Right forelimb (tissue), 1 donor: ENCODE results near the gene PCDH15.

ENCODE experiments used
- DNase-seq: peaks from one replicate; pipeline ENCODE4 v3.0.0-alpha.2; 2018

Gene PCDH15

GRCh38 chr10:54342058-54342457 lies 459.0 kb downstream of the PCDH15 start:
- DNase-seq = no peak

- DNase-seq = no peak
Observed at GRCh38 chr10:54335296-54335695, 465.7 kb downstream of the PCDH15 start.

- DNase-seq = no peak
Observed at GRCh38 chr10:54319341-54319740, 481.7 kb downstream of the PCDH15 start.

- DNase-seq = no peak
Observed at GRCh38 chr10:54318470-54318869, 482.6 kb downstream of the PCDH15 start.

- no peak for DNase-seq
Observed at GRCh38 chr10:54314430-54314829, 486.6 kb downstream of the PCDH15 start.

GRCh38 chr10:54284526-54285193 lies 516.4 kb downstream of the PCDH15 start:
- DNase-seq = no peak

GRCh38 chr10:54282012-54282411 lies 519.0 kb downstream of the PCDH15 start:
- no peak for DNase-seq

DNA sequence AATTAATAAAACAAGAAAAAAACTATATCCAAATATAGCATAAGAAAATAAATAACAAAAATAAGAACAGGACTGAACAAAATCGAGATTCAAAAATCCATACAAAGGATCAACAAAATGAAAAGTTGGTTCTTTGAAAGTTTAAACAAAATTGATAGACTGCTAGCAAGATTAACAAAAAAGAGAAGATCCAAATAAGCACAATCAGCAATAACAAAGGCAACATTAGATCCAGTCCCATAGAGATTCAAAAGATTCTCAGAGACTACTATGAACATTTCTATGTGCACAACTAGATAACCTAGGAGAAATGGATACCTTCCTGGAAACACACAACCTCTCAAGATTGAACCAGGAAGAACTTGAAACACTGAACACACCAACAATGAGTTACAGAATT lies 534.6 kb downstream of the PCDH15 start:
- DNase-seq = no peak

DNA sequence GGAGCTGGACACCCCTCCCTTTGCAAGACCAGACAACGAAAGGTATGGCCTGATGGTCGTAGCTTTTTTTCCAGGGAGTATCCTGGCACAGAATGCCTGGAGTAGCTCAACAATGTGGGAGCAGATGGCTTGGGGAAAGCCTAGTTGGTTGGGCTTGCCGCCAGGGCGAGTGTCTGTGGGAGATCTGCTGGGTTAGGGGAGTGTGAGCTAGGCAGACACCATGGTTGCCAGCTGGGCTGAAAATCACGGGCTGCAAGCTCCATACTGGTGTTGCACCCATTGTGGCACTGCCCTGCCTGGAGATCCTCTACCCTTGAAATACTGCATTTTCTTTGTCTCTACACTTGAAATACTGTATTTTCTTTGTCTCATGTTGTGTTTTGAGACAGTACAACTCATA lies 538.3 kb downstream of the PCDH15 start:
- no peak for DNase-seq

DNA sequence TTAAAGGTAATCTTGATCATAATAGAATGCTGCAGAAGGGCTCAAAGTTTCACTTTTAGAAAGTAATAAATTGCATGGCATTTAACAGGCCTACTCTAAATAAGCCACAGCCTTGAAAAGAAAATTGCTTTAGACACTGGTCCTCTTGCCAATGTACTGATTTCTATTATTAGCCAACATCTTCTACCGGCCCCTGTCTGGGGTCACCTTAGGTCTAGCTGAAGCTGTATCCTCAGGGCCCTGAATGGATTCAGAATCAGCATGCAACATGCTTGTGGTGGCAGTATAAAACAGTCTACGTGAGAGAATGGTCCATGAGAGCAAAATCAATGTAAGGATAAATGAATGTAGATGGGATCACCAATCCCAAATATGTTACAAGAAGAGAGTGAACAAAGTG lies 541.9 kb downstream of the PCDH15 start:
- DNase-seq = no peak

GRCh38 chr10:54234832-54235231 lies 566.2 kb downstream of the PCDH15 start:
- no peak for DNase-seq

DNA sequence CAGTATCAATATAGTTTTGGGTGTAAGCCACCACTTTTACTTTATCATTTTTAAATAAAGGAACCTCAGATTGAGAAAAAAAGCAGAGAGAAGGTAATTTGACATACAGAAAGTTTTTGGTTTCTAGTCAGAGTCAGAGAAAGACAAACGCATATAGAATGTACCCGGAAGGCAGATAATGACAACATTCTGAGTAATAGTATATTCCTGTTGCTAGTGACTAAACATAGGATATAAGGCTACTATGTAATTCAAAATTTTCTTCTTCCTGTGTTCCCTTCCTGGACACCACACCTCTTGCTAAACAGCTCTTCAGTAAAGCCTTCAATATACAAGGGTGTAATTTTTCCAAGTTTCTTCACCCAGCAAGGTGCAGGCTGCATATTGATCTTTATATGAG lies 597.6 kb downstream of the PCDH15 start:
- DNase-seq = no peak

- DNase-seq = no peak
Observed at GRCh38 chr10:54198051-54198450, 603.0 kb downstream of the PCDH15 start.

DNA sequence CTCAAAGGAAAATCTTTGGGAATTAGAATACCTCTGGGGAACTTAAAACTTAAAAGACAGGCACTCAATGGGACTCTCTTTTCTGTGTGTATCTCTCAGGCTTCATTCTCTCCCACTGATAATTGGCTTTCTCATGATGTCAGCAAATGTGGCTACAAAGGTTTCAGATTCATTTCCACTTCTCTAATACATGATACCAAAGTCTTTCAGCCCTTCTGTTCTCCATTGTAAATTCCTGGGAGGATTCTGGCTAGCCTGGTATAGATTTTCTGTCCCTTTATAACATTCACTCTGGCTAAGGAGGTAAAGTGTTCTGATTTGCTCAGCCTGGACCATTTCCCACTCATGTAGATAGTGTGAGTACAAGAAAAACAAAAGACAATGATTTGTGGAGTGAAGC lies 606.2 kb downstream of the PCDH15 start:
- DNase-seq = no peak

DNA sequence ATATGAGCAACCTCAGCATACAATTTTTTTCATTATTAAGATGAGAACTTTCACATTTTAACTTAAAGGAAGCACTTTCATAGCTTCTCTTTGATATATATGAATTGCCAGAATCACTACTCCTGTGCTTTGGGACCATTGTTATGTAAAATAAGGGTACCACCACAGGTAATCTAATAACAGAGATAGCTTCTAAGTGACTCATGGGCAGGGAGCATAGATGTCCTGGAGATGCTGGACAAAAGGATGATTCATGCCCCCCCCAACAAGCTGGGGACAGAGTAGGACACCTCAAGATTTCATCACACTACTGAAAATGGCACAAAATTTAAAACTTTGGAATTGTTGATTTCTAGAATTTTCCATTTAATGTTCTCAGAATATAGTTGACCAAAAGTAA lies 641.1 kb downstream of the PCDH15 start:
- DNase-seq = no peak

GRCh38 chr10:54148508-54148907 lies 652.5 kb downstream of the PCDH15 start:
- no peak for DNase-seq

GRCh38 chr10:54139819-54140428 lies 661.1 kb downstream of the PCDH15 start:
- DNase-seq = no peak

DNA sequence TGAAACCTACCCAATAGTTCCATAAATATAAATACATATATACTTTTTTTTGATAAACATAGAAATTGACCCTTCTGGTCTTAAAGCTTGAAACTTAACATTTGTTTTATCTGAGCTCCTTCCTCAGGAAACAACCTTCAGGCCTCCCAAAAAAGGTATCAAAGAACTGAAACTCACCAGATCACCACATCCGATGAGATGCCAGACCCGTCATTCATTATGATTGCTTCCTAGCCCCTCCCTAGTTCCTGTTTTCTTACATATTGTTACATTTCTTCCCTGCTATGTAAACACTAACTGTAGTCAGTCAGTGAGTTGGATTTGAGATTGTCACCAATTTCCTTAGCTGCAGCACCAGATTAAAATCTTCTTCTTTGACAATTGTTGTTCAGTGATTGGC lies 663.6 kb downstream of the PCDH15 start:
- no peak for DNase-seq

DNA sequence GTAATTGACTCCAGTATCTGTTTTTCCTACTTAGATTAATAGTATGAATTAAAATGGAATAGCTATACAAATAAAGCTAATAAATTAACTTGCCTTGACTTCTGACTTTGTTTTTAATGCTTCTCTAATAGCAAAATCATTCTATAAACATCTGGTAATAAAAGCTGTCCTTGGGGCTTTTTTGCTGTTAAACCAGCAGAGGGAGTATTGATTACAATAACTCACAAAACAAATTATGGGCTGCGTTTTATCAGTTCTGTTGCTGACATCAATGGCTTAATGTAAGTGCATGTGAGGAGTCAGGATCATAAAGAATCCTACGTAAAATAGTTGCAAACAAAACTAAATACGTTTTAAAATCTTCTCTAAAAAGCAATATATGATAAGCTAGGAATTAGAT lies 667.8 kb downstream of the PCDH15 start:
- no peak for DNase-seq

DNA sequence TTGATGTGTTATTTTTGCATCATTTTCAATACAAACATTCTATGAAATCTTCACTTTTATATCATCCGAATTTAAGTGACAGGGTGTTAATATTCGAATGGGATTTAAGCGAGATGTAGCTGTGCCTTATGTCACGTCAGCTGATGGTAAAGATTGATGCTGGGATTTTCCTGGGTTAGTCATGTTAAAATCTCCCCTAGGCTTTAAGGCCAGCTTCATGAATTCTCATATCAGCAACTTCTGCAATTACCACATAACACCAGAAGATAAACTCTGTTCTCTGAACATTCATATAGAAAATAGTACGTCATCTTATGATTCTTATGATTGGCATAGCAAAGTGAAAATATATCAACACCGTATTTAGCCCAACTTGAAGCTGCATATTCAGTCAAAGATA lies 669.2 kb downstream of the PCDH15 start:
- DNase-seq = no peak

- DNase-seq = no peak
Observed at GRCh38 chr10:54130394-54130793, 670.6 kb downstream of the PCDH15 start.

- no peak for DNase-seq
Observed at GRCh38 chr10:54125098-54125747, 675.8 kb downstream of the PCDH15 start.

DNA sequence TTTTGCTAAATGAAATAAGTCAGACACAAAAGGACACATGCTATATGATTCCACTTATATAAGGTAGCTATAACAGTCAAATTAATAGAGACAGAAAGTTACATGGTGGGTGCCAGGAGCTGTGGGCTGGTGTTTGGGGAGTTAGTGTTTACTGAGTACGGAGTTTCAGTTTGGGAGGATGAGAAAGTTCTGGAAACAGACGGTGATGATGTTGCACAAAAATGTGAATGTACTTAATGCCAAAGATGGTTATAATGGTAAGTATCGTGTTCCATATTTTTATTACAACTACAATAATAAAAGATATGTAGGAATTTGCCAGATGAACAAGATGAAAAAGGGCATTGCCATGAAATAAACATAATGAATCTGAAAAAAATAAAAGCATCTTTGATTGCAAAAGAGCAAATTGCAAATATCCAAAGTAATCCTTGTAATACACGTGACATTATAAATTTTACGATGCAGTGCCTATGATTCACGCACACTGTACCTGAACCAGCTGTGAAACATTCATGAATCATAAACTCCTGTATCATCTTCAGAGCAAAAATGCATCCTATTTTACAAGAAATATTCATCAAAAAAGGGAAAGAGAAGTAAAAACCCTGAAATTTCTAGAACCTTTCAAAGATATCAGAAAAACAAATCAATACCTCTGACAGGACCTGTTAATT lies 676.7 kb downstream of the PCDH15 start:
- no peak for DNase-seq

- DNase-seq = no peak
Observed at GRCh38 chr10:54120806-54121205, 680.2 kb downstream of the PCDH15 start.
